Skin of body (tissue), 2 donors: ENCODE results near the gene FCHSD2. TPM values are rescaled to one million over a fixed set of nuclear protein-coding genes. Genes with fewer than 3 reads are reported as not detected.
"Not testable (repeated sequence)": the region's sequence is repeated elsewhere in the genome, so short reads cannot be mapped to it uniquely, and the experiment has no call there.

Source experiments
- DNase-seq: peaks from one replicate; lab custom pipeline; 2025; lab: John Stamatoyannopoulos, UW
- total RNA-seq: library from RNA; depleted of rRNA; stranded (reverse); fragments of >200 nt; gene quantifications from one replicate; pipeline ENCODE4 v1.2.3, GENCODE V29; 2014

FCHSD2 gene
- total RNA-seq, 1 donor from 2014 or later, result 18.7 TPM

DNA sequence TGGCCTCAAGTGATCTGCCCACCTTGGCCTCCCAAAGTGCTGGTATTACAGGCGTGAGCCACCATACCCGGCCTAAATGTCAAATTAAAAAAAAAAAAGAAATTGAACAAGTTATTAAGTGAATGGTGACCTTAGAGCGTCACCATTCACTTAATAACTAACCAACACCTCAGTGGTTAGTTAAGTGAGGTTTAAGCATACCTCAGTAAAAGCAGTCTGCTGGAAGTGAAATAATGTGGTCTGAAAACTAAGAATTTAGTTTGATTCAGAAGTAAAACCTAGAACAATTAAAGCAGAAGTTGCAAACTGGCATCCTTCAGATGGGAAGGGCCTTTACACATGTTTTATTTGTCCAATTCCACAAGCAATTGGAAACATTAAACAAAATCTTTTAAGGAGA, 71.5 kb downstream of the FCHSD2 start:
- DNase-seq, result no peak

DNA sequence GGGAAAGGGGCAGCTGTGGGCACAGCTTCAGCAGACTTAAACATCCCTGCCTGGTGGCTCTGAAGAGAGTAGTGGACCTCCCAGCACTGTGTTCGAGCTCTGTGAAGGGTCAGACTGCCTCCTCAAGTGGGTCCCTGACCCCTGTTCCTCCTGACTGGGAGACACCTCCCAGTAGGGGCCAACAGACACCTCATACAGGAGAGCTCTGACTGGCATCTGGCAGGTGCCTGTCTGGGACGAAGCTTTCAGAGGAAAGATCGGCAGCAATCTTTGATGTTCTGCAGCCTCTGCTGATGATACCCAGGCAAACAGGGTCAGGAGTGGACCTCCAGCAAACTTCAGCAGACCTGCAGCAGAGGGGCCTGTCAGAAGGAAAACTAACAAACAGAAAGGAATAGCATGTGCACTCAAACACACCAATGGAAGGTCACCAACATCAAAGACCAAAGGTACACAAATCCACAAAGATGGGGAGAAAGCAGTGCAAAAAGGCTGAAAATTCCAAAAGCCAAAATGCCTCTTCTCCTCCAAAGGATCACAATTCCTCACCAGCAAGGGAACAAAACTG, 80.2 kb downstream of the FCHSD2 start:
- DNase-seq, result not testable (repeated sequence)

DNA sequence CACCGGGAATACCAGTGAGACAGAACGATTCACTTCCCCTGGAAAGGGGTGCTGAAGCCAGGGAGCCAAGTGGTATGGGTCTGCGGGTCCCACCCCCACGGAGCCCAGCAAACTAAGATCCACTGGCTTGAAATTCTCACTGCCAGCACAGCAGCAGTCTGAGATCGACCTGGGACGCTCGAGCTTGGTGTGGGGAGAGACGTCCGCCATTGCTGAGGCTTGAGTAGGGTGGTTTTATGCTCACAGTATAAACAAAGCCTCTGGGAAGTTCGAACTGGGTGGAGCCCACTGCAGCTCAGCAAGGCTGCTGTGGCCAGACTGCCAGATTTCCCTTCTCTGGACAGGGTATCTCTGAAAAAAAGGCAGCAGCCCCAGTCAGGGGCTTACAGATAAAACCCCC, 80.7 kb downstream of the FCHSD2 start:
- DNase-seq, result not testable (repeated sequence)

DNA sequence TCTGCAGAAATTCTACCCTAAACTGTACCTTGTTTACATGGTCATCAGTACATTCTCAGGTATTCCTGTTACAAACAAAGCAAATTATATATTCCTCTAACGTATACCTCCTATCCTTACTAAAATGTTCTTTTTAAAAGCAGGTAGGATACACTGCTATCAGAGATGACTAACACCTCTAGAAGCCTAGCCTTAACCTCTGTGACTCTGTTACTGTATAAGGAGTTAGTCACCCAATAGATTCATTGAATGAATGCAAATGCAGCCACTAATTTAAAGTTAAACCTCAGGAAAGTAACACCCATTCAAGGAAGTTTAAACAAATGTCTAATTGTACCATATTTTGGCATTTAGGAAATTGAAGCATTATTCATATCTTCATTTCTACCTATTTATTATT, 82.2 kb downstream of the FCHSD2 start:
- no peak for DNase-seq

DNA sequence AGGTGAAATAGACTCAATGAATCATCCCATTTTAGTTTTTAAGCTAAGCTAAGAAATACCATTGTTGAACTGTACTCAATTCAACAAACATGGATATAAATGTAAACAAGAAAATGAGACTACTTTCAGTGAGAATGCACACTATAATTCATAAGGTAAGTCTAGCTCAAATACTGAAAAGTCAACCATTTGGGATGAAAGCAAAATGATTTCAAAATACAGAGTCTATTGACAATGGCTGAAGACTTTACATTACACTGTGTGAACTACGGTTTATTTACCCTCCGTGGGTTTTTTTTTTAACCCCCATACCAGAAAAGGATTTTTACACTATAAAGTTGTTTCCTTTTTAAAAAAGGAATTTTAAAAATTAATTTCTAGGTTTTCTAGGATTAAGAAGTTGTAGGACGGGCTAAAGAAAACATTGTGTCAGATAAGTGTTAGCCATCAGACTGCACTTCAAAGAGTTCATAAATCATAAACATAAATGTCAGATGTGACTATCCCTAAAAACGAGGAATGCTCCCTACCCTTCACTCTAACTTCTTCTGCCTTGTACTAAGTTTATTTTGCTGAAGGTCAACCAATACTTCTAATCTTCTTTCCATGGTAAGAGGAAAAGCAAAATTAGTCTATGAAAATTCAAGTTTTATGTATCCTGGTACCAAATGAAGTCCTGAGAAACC, 83.0 kb downstream of the FCHSD2 start:
- DNase-seq, result no peak

DNA sequence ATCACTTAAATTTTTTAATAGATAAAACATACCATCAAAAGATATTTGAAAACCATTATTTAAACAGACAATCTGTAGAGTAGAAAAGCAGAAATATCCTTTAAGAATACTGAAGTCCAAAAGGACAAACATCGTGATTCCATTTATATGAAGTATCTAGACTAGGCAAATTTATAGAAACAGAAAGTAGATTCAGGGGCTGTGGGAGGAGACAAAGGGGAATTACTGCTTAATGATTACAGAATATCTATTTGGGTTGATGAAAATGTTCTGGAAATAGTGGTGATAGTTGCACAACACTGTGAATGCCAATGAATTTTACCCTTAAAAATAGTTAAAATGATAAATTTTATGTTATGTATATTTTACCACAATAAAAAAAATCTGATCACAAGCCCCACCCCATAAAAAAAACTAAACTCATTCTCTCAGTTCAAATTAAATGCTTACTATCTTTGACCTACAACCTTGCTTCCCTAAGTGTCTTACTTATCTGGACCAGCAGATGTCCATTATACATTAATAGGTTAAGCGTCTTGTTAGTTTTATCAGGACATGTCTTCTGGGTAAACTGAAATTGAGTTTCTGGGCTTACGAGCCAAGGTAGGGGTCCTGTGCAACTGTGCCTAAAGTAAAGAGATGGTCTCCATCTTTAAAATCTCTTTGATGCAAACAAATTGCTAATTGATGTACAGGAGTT, 86.3 kb downstream of the FCHSD2 start:
- DNase-seq, result no peak

DNA sequence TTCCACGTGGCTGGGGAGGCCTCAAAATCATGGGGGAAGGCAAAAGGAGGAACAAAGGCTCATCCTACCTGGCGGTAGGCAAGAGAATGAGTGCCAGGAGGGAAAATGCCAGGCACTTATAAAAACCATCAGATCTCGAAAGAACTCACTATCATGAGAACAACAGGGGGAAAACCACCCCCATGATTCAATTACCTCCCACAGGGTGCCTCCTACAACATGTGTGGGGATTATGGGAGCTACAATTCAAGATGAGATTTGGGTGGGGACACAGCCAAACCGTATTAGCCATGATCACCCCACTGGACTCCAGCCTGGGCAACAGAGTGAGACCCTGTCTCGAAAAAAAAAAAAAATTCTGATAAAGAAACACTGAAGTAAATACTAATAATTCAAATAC, 87.1 kb downstream of the FCHSD2 start:
- DNase-seq, result no peak

DNA sequence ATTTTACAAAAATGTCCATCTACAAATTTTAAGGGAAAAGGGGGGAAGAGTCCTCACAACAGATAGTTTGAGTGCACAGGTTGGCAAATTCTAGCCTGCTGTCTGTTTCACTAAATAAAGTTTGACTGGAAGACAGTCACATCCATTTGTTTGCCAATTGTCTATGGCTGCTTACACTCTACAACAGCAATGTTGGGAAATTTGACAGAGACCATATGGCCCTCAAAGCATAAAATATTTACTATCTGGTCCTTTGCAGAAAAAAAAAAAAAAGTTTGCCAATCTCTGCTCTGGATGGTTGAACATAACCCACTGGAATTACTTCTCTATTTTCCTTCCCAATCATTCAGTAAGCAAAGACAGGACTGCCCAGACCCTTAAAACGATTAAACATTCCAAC, 88.2 kb downstream of the FCHSD2 start:
- no peak for DNase-seq

DNA sequence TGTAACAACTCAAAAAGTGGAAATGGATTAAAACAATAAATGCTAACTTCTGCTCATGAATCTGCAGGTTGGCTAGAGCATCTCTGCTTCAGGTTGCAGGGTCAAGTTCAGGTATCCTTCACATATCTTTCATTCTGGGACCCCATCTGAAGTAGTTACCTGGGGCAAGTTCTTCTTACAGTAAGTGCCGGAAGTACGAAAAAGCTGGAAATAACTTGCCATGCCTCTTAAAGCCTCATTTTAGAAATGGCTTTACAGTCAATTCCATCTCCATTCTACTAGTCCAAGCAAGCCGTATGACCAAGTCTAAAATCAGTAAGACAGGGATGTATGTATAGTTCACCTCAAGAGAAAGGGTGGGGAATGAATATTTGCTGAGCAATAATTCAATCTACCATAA, 93.7 kb downstream of the FCHSD2 start:
- DNase-seq, result no peak

DNA sequence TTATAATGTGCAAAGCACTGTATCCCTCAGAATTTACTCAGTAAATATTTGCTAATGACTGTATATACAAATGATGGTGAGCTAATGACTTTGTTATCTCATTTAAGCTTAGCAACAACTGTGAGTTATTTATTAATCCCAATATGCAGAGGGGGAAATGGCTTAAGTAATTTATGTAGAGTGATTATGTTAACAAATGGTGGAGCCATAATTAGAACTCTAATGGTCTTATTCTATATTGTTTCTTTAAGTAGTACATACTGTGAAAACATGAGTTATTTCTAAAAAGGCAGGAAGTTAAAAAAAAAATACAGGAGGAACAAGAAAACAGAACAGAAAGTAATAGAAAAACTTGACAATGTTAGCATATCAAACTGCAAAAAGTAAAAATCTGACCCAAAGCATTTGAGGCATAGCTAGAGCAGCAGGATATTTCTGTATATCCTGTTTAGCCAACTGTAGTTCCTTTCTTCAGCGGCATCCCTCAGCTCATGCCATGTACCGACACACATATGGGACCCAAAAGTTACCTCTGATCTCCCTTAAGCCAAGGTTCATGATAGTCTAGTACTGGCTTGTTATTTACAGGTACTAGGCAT, 94.2 kb downstream of the FCHSD2 start:
- DNase-seq, result no peak

DNA sequence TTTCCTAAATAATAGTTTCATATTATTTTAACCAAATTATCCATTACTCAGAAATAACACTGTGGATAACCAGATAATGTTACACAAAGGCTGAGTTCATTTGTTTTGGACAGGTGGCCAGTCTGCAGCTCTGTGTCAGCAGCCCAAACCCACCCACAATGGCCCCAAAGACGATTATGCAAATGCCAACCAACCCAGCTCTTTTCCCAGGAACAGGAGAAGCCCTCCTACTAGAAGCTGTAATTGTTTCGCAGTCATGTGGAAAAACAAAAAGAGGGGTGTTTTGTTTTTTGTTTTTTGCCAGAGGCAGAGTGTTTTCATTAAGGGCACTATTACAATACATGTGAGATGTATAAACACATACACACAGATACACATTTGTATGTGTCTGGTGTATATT, 102.1 kb downstream of the FCHSD2 start:
- no peak for DNase-seq

DNA sequence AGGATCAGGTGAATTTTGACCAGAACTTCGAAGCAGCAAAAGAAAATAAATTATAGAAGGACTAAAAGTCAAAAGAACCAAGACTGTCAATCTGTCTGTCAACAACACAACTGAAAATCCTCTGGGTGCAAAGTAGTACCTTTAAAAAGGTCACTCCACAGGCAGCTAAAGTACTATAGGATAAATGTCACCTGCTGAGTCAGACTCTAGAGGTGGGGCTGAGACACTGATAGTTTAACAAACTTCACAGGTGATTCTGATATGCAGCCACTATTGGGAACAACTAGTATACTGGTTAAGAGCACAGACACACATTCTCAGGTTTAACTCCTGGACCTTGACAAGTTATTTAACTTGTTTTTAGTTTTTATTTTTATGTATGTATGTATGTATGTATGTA, 107.3 kb downstream of the FCHSD2 start:
- DNase-seq, result no peak

DNA sequence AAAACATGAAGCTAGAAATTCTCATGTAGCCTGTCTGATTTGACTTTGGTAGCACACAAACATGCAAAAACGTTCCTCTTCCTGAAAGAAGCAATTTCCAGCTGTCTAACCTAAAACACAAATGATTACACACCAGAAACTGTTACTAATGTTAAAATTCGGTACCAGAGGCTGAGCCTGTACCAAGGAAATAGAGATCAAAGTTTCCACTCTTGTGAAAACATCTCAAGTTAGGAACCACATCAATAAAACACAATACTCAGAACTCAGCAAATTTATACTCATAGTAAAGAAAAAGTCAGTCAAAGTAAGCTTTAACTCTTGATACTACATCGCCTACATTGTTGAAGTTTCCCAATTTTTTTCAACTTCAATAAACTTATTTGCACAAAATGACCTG, 107.8 kb downstream of the FCHSD2 start:
- no peak for DNase-seq

DNA sequence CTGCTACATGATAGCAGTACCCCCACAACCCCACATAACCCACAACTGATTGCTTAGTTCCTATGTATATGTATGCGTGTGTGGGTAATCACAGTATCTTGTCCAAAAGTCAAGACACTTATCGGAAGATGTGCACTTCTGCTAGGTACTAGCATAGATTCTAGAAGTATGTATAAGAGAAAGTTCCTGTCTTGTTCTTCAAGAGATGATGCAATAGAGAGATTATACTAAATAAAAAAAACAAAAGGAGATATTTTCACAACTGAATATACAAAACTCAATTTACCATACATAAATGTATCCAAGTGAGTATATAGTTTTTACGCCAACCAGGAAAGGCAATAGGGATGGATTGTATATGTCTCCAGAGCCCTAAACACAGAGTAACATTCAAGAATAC, 112.0 kb downstream of the FCHSD2 start:
- no peak for DNase-seq

DNA sequence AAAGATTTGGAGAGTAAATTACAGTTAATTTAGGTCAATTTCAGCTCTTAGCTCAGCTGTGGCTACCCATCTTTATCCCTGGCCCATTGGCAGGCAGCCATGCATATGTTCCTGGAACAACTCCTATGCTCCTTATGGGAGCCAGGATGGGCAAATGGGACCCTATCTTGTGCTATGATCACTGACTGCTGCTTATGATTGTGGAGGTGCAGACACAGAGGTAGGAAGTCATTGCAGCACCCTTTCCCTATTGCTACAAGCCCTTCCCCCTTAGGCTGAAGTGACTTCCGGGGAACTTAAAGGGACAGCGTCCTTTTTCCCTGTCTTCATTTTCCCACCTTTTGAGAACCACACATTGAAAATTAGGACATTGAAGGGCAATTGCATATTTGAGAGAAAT, 112.7 kb downstream of the FCHSD2 start:
- DNase-seq, result no peak

DNA sequence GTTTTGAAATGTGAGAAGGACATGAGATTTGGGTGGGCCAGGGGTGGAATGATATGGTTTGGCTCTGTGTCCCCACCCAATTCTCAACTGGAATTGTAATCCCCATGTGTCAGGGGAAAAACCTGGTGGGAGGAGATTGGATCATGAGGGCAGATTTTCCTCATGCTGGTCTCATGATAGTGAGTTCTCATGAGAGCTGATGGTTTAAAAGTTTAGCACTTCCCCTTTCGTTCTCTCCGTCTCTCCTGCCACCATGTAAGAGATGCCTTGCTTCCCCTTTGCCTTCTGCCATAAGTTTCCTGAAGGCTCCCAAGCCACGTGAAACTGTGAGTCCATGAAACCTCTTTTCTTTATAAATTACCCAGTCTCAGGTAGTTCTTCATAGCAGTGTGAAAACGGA, 113.5 kb downstream of the FCHSD2 start:
- DNase-seq, result no peak

DNA sequence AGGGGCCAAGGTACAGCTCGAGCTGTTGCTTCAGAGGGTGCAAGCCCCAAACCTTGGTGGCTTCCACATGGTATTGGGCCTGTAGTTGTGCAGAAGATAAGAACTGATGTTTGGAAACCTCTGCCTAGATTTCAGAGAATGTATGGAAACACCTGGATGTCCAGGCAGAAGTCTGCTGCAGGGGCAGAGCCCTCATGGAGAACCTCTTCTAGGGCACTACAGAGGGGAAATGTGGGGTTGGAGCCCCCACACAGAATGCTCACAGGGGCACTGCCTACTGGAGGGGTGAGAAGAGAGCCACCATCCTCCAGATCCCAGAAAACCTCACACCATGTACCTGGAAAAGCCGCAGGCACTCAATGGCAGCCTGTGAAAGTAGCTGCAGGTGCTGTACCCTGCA, 114.3 kb downstream of the FCHSD2 start:
- not testable (repeated sequence) for DNase-seq

DNA sequence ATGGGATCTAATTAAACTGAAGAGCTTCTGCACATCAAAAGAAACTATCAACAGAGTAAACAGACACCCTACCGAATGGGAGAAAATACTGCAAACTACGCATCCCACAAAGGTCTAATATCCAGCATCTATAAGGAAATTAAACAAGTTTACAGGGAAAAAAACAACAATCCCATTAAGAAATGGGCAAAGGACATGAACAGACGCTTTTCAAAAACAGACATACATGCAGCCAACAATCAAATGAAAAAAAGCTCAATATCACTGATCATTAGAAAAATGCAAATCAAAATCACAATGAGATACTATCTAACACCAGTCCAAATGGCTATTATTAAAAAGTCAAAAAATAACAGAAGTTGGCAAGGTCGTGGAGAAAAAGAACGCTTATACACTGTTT, 117.5 kb downstream of the FCHSD2 start:
- no peak for DNase-seq

DNA sequence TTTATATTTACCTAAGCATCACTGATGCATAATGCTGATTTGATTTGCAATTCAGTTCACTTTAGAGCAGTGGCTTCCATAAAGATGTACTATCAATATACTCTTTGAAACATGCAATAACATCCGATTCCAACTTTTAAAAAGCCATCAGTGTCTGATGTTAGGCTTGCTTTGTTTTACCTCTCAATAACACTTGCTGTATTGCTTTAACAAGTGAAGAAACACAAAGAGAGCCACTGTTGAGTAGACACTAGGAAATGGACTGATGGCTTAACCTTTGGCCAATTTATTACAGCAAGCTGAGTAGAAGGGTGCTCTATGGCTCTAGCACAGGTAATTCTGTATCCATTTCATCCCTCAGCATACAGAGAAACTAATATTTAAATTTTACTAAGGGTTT, 122.1 kb downstream of the FCHSD2 start:
- no peak for DNase-seq

DNA sequence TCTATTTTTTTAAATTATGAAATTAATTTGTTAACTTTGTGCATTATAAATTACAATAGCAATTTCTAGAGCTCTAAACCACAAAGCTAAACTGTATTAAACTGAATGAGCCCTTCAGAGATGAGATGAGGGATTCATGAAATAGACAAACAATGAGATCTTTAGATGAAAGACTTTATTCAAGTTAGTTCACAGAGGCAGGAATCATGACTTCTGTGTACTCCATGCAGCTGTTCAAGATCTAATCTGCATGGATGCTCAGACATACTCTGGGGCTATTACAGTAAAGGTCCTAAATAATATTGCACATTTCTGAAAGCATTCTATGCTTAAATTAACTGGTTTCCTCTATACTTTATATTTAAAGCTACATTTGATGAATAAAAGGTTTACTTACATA, 122.7 kb downstream of the FCHSD2 start:
- DNase-seq, result no peak

DNA sequence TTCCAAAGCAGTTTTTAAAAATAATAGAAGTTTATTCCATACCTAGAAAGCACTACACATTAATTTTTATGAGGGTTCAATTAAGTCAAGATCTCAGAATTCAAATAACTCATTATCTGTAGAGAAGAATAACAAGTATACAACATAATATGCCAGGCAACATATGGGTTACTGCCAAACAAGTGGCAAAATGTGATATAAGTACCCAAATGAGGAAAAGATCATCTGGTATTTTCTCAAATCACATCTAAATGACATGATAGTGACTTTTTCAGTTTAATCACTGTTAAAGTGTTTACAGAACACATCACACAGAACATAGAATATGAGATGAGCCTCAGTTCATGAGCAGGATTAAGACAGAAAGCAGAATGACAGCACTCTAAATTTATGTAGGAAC, 123.3 kb downstream of the FCHSD2 start:
- DNase-seq, result no peak

DNA sequence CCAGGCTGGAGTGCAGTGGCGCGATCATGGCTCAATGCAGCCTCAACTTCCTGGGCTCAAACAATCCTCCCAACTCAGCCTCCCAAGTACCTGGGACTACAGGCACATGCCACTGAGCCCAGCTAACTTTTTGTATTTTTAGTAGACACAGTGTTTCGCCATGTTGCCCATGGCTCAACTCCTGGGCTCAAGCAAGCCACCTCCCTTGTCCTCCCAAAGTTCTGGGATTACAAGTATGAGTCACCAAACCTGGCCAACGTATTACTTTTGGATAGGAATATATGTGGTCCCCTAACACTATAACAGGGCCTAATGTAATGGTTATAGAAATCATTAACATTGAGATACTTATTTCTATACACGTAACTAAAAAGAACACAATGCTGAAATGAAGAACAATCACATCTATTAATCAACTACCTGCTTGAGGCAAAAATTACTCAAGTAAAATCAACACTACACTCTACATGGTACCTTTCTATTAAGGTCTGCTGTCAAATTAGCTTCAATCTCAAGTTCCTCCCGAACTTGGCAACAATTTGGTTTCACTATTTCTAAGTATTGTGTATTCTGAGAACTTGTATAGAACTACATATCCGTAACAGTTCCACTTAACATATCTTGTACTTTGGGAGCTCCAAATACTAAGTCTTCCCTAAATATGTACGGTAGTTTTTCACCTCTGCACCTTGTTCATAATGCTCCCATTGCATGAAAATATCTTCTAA, 124.9 kb downstream of the FCHSD2 start:
- DNase-seq, result no peak
